NCI-H345 (cell line): ENCODE measurements around the gene ATP8B4.
A peak's percentile ranks its signal among the peaks of the same experiment; 100 is the strongest.

Source experiments
- DNase-seq: peaks from one replicate; lab custom pipeline; 2025; lab: John Stamatoyannopoulos, UW

ATP8B4 gene

GRCh38 chr15:50059883-50060282, 59.1 kb downstream of the ATP8B4 start:
- no peak for DNase-seq

- DNase-seq = no peak
These were observed 59.7 kb downstream of the ATP8B4 start for GRCh38 chr15:50059203-50059772.

GRCh38 chr15:50057905-50058639, 61.0 kb downstream of the ATP8B4 start:
- DNase-seq = peak; percentile 65

GRCh38 chr15:50057196-50057595, 61.8 kb downstream of the ATP8B4 start:
- DNase-seq = no peak

GRCh38 chr15:50055750-50056157, 63.3 kb downstream of the ATP8B4 start:
- no peak for DNase-seq

DNA sequence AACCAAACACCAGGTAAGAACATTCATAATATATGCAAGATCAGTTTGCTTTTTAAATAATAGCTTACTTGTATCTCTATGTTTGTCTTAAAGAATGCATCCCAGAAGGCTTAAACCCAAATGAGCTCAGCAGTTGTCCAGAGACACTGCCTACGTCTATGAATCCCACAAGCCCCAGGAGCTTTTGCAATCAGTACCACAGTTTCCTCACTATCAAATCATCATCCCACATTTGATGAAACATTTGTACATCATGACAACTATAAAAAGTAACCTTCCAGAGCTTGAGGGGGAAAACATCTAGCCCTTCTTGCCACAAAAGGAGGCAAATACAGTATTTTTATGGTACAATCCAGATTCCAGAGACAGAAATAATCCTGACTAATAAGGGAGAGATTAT, 63.7 kb downstream of the ATP8B4 start:
- no peak for DNase-seq

- no peak for DNase-seq
These were observed 65.8 kb downstream of the ATP8B4 start for GRCh38 chr15:50053055-50053856.

- no peak for DNase-seq
These were observed 67.1 kb downstream of the ATP8B4 start for GRCh38 chr15:50051811-50052419.

DNA sequence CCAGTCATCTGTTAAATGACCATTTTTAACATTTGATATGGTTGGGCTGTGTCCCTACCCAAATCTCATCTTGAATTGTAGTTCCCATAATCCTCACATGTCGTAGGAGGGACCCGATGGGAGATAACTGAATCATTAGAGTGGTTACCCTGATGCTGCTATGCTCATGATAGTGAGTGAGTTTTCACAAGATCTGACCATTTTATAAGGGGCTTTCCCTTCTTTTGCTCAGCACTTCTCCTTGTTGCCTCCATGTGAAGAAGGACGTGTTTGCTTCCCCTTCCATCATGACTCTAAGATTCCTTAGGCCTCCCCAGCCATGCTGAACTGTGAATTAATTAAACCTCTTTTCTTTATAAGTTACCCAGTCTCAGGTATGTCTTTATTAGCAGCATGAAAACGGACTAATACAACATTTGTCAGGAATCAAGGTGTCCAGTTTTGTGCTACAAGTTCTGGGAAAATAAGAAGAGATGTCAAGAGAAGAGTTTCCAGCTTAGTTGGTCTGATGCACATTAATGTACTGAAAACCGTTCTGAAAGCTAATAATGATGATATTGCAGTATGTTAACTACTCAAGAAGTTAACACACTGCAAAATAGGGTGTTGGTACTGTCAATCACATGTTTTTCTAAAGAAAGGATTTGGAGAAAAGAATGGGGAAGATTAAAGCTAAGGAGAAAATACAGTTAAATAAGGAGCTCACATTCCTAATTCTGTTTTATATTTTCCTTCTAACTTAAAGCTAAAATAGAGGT, 67.9 kb downstream of the ATP8B4 start:
- DNase-seq = no peak

DNA sequence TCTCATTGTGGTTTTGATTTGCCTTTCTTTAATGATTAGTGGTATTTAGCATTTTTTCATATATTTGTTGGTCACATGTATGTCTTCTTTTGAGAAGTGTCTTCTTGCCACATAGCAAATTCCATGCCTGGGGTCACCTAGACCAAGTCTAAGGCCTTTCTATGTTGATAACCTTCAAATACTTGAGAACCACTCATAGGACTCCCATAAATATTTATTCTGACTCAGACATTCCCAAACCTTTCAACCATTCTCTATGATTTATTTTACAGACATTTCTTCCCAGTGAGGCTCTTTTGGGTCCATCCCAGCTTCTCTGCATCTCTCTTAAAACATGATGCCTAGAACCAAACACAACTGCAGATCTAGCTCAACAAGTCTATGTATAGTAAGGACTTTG, 69.2 kb downstream of the ATP8B4 start:
- DNase-seq = no peak

GRCh38 chr15:50046867-50047266, 72.2 kb downstream of the ATP8B4 start:
- no peak for DNase-seq

- DNase-seq = no peak
These were observed 72.9 kb downstream of the ATP8B4 start for GRCh38 chr15:50046159-50046558.

GRCh38 chr15:50044904-50045303, 74.1 kb downstream of the ATP8B4 start:
- DNase-seq = no peak

- DNase-seq = no peak
These were observed 74.6 kb downstream of the ATP8B4 start for GRCh38 chr15:50044406-50044805.

GRCh38 chr15:50042775-50043174, 76.3 kb downstream of the ATP8B4 start:
- DNase-seq = no peak

GRCh38 chr15:50030456-50030855, 88.6 kb downstream of the ATP8B4 start:
- no peak for DNase-seq

DNA sequence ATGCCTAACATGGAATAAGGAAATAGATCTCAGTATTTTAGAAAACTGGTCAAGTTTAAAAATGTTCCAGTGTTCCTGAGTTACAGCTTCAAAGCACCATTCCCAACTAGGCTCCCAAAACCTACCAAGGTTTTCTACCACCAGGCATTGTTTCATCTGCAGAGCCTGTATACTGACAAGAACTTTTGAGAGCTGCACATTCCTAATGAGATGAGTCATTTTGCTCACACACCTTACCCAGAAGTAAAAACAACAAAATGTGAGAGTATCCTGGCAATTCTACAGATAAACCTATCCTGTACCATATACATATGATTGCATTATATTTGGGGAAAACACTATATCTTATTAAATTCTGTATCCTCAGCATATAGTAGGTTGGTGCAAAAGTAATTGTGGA, 90.7 kb downstream of the ATP8B4 start:
- no peak for DNase-seq

- DNase-seq = no peak
These were observed 94.8 kb downstream of the ATP8B4 start for GRCh38 chr15:50024281-50024680.

GRCh38 chr15:50018491-50018890, 100.5 kb downstream of the ATP8B4 start:
- DNase-seq = no peak

DNA sequence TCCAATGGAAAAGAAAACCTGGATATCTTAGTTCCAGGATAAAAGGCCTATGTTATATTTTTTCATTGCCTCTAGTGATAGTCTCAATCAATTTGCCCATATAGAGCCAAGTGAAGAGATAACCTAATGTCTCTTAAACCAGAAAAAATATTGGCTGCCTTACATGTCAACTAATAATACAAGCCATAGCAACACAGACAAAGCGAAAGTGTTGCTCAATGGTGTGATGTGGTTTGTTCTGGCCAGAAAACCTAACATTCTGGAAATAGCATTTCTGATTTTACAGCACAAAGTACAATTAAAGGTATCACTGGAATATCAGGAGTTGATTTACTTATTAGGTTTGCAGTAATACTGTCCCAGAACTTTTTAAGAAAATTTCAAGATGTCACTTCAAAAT, 101.5 kb downstream of the ATP8B4 start:
- DNase-seq = no peak

- no peak for DNase-seq
These were observed 102.1 kb downstream of the ATP8B4 start for GRCh38 chr15:50016951-50017350.

- no peak for DNase-seq
These were observed 106.2 kb downstream of the ATP8B4 start for GRCh38 chr15:50012790-50013189.
